ENCODE results near the gene TRAF5.
"Not testable (repeated sequence)": the region's sequence is repeated elsewhere in the genome, so short reads cannot be mapped to it uniquely, and the experiment has no call there.

TRAF5 gene

GRCh38 chr1:211379446-211379845, 52.8 kb downstream of the TRAF5 start:
- DNase-seq: no peak

- no peak for DNase-seq
Observed at GRCh38 chr1:211381481-211382181, 55.0 kb downstream of the TRAF5 start.

GRCh38 chr1:211382182-211382713, 55.6 kb downstream of the TRAF5 start:
- no peak for DNase-seq

GRCh38 chr1:211382714-211383480, 56.3 kb downstream of the TRAF5 start:
- peak; percentile 63 for DNase-seq

GRCh38 chr1:211384524-211384923, 57.9 kb downstream of the TRAF5 start:
- DNase-seq: no peak

GRCh38 chr1:211386921-211387320, 60.3 kb downstream of the TRAF5 start:
- DNase-seq: no peak

- not testable (repeated sequence) for DNase-seq
Observed at GRCh38 chr1:211390829-211391228, 64.2 kb downstream of the TRAF5 start.

- no peak for DNase-seq
Observed at GRCh38 chr1:211393203-211393602, 66.6 kb downstream of the TRAF5 start.

GRCh38 chr1:211398266-211398930, 71.8 kb downstream of the TRAF5 start:
- not testable (repeated sequence) for DNase-seq

- not testable (repeated sequence) for DNase-seq
Observed at GRCh38 chr1:211399851-211400393, 73.3 kb downstream of the TRAF5 start.

- DNase-seq: not testable (repeated sequence)
Observed at GRCh38 chr1:211401751-211402150, 75.1 kb downstream of the TRAF5 start.

GRCh38 chr1:211406086-211406485, 79.5 kb downstream of the TRAF5 start:
- not testable (repeated sequence) for DNase-seq

- not testable (repeated sequence) for DNase-seq
Observed at GRCh38 chr1:211407749-211408148, 81.1 kb downstream of the TRAF5 start.

- no peak for DNase-seq
Observed at GRCh38 chr1:211411639-211412038, 85.0 kb downstream of the TRAF5 start.

GRCh38 chr1:211415700-211416099, 89.1 kb downstream of the TRAF5 start:
- no peak for DNase-seq

GRCh38 chr1:211416246-211416627, 89.6 kb downstream of the TRAF5 start:
- peak; percentile 22 for DNase-seq

GRCh38 chr1:211416628-211417323, 90.1 kb downstream of the TRAF5 start:
- peak; percentile 30 for DNase-seq

GRCh38 chr1:211420389-211420788, 93.8 kb downstream of the TRAF5 start:
- no peak for DNase-seq

- DNase-seq: no peak
Observed at GRCh38 chr1:211420845-211421454, 94.3 kb downstream of the TRAF5 start.

- no peak for DNase-seq
Observed at GRCh38 chr1:211424018-211424417, 97.4 kb downstream of the TRAF5 start.
